Liver (tissue), 9 donors: Measurements from ENCODE around the gene FAM83G. TPM values are rescaled to one million over a fixed set of nuclear protein-coding genes. Genes with fewer than 3 reads are reported as not detected.

Experiments
- DNase-seq: peaks from one replicate; pipeline ENCODE4 v3.0.0-alpha.2; 2017; ENCODE audit warnings: low spot score
- H3K27ac ChIP-seq, 2 donors: one replicate each; pipeline ENCODE4 v1.7.0; 2013; ENCODE audit warnings: inconsistent platforms in 2 of 2, low read length in 2 of 2, control low read depth in 1 of 2, low read depth in 1 of 2, mild to moderate bottlenecking in 1 of 2
- H3K27me3 ChIP-seq, 4 donors: one replicate each; pipeline versions ENCODE4 v1.6.1 to v1.7.0; 2013; ENCODE audit warnings: low read length in 3 of 4, inconsistent platforms in 1 of 4, mild to moderate bottlenecking in 1 of 4, moderate library complexity in 1 of 4; ENCODE audit not compliant: control insufficient read depth in 4 of 4, insufficient read depth in 4 of 4
- H3K36me3 ChIP-seq, 4 donors: one replicate each; pipeline versions ENCODE4 v1.6.1 to v1.7.0; 2013; ENCODE audit warnings: low read length in 3 of 4, mild to moderate bottlenecking in 3 of 4, low read depth in 1 of 4, moderate library complexity in 1 of 4; ENCODE audit not compliant: control insufficient read depth in 4 of 4, insufficient read depth in 3 of 4
- H3K4me1 ChIP-seq, 4 donors: one replicate each; pipeline versions ENCODE4 v1.6.1 to v1.7.0; 2013; ENCODE audit warnings: low read length in 3 of 4, mild to moderate bottlenecking in 3 of 4, moderate library complexity in 1 of 4; ENCODE audit not compliant: control insufficient read depth in 4 of 4, insufficient read depth in 4 of 4
- H3K4me3 ChIP-seq, 3 donors: one replicate each; pipeline versions ENCODE4 v1.6.1 to v1.7.0; 2013; ENCODE audit warnings: low read length in 3 of 3, control low read depth in 1 of 3, low read depth in 1 of 3, mild to moderate bottlenecking in 1 of 3
- H3K9ac ChIP-seq, 2 donors: one replicate each; pipeline ENCODE4 v1.7.0; 2013; ENCODE audit warnings: low read length in 2 of 2, mild to moderate bottlenecking in 2 of 2, moderate library complexity in 2 of 2, control low read depth in 1 of 2, low read depth in 1 of 2
- H3K9me3 ChIP-seq, 4 donors: one replicate each; pipeline versions ENCODE4 v1.6.1 to v1.7.0; 2013; ENCODE audit warnings: low read length in 3 of 4; ENCODE audit not compliant: control insufficient read depth in 4 of 4
- EGR1 ChIP-seq, 2 donors: IDR thresholded peaks; 2 replicates each; pipeline ENCODE4 v1.6.1; 2016 to 2018; ENCODE audit warnings: antibody characterized with exemption in 2 of 2, low read depth in 2 of 2
- FOXA1 ChIP-seq: IDR thresholded peaks from 2 replicates; pipeline ENCODE4 v1.6.1; 2016; ENCODE audit warnings: antibody characterized with exemption
- FOXA2 ChIP-seq: IDR thresholded peaks from 2 replicates; pipeline ENCODE4 v1.6.1; 2016; ENCODE audit warnings: antibody characterized with exemption
- GABPA ChIP-seq, 2 donors: IDR thresholded peaks in 1 of 2; conservative IDR thresholded peaks in 1 of 2; 2 replicates each; pipeline ENCODE4 v1.6.1; 2016; ENCODE audit warnings: antibody characterized with exemption in 2 of 2, mild to moderate bottlenecking in 1 of 2, moderate library complexity in 1 of 2
- HNF4A ChIP-seq, 2 donors: conservative IDR thresholded peaks; 2 replicates each; pipeline ENCODE4 v1.6.1; 2016; ENCODE audit warnings: antibody characterized with exemption in 2 of 2, mild to moderate bottlenecking in 2 of 2
- HNF4G ChIP-seq: IDR thresholded peaks from 2 replicates; pipeline ENCODE4 v1.6.1; 2016; ENCODE audit warnings: antibody characterized with exemption
- JUND ChIP-seq, 2 donors: IDR thresholded peaks; 2 replicates each; pipeline ENCODE4 v1.6.1; 2016; ENCODE audit warnings: antibody characterized with exemption in 2 of 2
- NR2F2 ChIP-seq: IDR thresholded peaks from 2 replicates; pipeline ENCODE4 v1.6.1; 2016; ENCODE audit warnings: antibody characterized with exemption
- RAD21 ChIP-seq, 2 donors: IDR thresholded peaks; 2 replicates each; pipeline ENCODE4 v1.6.1; 2016; ENCODE audit warnings: antibody characterized with exemption in 2 of 2, mild to moderate bottlenecking in 2 of 2
- RXRA ChIP-seq, 2 donors: IDR thresholded peaks; 2 replicates each; pipeline ENCODE4 v1.6.1; 2017 to 2018; ENCODE audit warnings: antibody characterized with exemption in 2 of 2, mild to moderate bottlenecking in 1 of 2
- TAF1 ChIP-seq: conservative IDR thresholded peaks from 2 replicates; pipeline ENCODE4 v1.6.1; 2016; ENCODE audit warnings: antibody characterized with exemption, mild to moderate bottlenecking
- ZBTB33 ChIP-seq: IDR thresholded peaks from 2 replicates; pipeline ENCODE4 v1.6.1; 2016; ENCODE audit warnings: antibody characterized with exemption
- WGBS: extraction: QIAGEN DNeasy Blood & Tissue Kit; methylation state at CpG from one replicate; pipeline ENCODE4 v1.1.7; 2013; 5-methylcytosine and 5-hydroxymethylcytosine counted together
- polyA plus RNA-seq, 2 donors: library from polyadenylated mRNA; stranded (reverse) in 1 of 2; unstranded in 1 of 2; fragments of 200-250 nt in 1 of 2; fragments of >200 nt in 1 of 2; fragmentation: Nextera tagmentation in 1 of 2; extraction: Ambion mirVana in 1 of 2; gene quantifications; one replicate each; pipeline versions ENCODE4 v1.2.1 to v1.2.3, GENCODE V29; 2013 to 2015
- total RNA-seq, 2 donors: library from RNA; depleted of rRNA; stranded (reverse); fragments of >200 nt; gene quantifications; one replicate each; pipeline ENCODE4 v1.2.3, GENCODE V29; 2014
- TF ChIP-seq, protein P1 (sequence below): IDR thresholded peaks from 2 replicates; pipeline ENCODE4 v1.6.1; 2016; ENCODE audit warnings: antibody characterized with exemption
- TF ChIP-seq, protein P2 (sequence below): fragments of 150-350 bp; IDR thresholded peaks from 2 replicates; pipeline ENCODE4 v1.5.1; 2017; ENCODE audit warnings: improper control_type of control experiment, low read depth, low read length; ENCODE audit not compliant: missing input control
- TF ChIP-seq, protein P3 (sequence below): IDR thresholded peaks from 2 replicates; pipeline ENCODE4 v1.6.1; 2016; ENCODE audit warnings: antibody characterized with exemption, mild to moderate bottlenecking
- TF ChIP-seq, protein P4 (sequence below): IDR thresholded peaks from 2 replicates; pipeline ENCODE4 v1.6.1; 2016; ENCODE audit warnings: antibody characterized with exemption
- donor health status: healthy.
- donor health status: healthy.
- donor health status: healthy.
- donor health status: healthy.
- donor health status: healthy.

Gene FAM83G
- total and polyA plus RNA-seq, 4 donors = 5.2 to 25.0 (median 11.5) TPM

GRCh38 chr17:19011581-19011980 lies 7.0 kb upstream of the FAM83G start:
- H3K36me3 ChIP-seq = no peaks in the 10 kb centered on the region
- TF ChIP-seq ZBTB33 (no peak), FOXA2 (no peak), JUND (IDR thresholded peaks at IDR 0.05) (no peak), RAD21 (IDR thresholded peaks at IDR 0.05) (no peak), EGR1 (IDR thresholded peaks at IDR 0.05; ENCODE audit: low read depth in 2 of 2) (no peak), FOXA1 (no peak)
- TF ChIP-seq, protein P1, sequence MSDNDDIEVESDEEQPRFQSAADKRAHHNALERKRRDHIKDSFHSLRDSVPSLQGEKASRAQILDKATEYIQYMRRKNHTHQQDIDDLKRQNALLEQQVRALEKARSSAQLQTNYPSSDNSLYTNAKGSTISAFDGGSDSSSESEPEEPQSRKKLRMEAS = no peak
- no peak overlapping the region for H3K9ac ChIP-seq
- no peak for DNase-seq
- WGBS = 90% methylated on average over 6 of the region's 6 CpGs
- H3K9me3 ChIP-seq = no peaks in the 10 kb centered on the region
- H3K4me1 ChIP-seq = peaks cover 0 to 2% (median under 1%) of the 10 kb centered on the region in 4 donors
- no peak overlapping the region for H3K27ac ChIP-seq
- H3K4me3 ChIP-seq = no peak overlapping the region
- no peaks in the 10 kb centered on the region for H3K27me3 ChIP-seq

DNA sequence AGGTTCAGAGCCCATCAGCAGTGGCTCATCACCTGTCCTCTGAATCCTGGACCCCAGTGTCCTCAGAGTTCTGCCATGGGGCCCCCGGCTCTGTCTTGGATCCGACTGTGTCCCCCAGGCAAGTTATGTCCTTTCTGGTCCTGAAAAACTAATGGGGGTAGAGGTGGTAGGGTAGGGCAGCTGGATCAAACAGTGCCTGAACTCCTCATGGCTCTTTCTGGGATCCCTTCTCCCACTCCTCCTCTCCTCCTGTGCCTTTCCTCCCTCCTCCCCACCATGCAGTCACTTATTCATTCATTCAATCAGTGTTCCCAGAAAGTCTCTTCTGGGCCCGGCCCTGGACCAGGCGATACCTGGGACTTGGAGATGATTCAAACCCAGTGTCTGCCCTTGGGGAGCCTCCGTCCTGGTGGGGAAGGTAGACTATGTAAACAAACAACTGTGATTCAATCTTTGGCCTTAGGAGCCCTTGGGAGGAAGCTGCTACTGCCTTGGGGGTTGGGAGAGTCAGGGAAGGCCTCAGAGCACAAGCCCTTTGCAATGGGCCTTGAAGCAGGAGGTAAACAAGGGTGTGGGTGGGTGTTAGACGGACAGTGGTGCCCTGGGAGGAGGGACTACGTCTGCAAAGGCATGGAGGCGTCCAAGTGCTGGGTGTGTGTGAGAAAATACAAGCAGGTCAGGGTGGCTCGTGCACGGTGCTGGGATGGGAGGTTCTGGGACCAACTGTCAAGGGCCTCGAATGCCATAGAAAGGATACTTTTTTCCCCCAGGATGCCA lies 6.4 kb upstream of the FAM83G start:
- Histone ChIP-seq H3K27ac (no peak overlapping the region), H3K9me3 (no peaks in the 10 kb centered on the region), H3K27me3 (no peaks in the 10 kb centered on the region), H3K36me3 (no peaks in the 10 kb centered on the region), H3K9ac (no peak overlapping the region), H3K4me3 (no peak overlapping the region), H3K4me1 (peaks cover under 1 to 7% (median 6%) of the 10 kb centered on the region in 4 donors)
- TF ChIP-seq JUND (IDR thresholded peaks at IDR 0.05) (no peak), NR2F2 (no peak)
- no peak for DNase-seq
- WGBS = 65% methylated on average over 11 of the region's 11 CpGs

- H3K27ac ChIP-seq = no peak overlapping the region
- H3K4me1 ChIP-seq = peaks cover 4 to 16% (median 14%) of the 10 kb centered on the region in 4 donors
- no peak overlapping the region for H3K9ac ChIP-seq
- no peak for DNase-seq
- H3K36me3 ChIP-seq = no peaks in the 10 kb centered on the region
- H3K27me3 ChIP-seq = no peaks in the 10 kb centered on the region
- H3K9me3 ChIP-seq = no peaks in the 10 kb centered on the region
- 97% methylated on average over 12 of the region's 12 CpGs for WGBS
- no peak overlapping the region for H3K4me3 ChIP-seq
- TF ChIP-seq RAD21 (IDR thresholded peaks at IDR 0.05) = no peak
- no peak for TF ChIP-seq FOXA2
- TF ChIP-seq, protein P2, sequence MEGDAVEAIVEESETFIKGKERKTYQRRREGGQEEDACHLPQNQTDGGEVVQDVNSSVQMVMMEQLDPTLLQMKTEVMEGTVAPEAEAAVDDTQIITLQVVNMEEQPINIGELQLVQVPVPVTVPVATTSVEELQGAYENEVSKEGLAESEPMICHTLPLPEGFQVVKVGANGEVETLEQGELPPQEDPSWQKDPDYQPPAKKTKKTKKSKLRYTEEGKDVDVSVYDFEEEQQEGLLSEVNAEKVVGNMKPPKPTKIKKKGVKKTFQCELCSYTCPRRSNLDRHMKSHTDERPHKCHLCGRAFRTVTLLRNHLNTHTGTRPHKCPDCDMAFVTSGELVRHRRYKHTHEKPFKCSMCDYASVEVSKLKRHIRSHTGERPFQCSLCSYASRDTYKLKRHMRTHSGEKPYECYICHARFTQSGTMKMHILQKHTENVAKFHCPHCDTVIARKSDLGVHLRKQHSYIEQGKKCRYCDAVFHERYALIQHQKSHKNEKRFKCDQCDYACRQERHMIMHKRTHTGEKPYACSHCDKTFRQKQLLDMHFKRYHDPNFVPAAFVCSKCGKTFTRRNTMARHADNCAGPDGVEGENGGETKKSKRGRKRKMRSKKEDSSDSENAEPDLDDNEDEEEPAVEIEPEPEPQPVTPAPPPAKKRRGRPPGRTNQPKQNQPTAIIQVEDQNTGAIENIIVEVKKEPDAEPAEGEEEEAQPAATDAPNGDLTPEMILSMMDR = no peak
- TF ChIP-seq HNF4G = no peak
- no peak for TF ChIP-seq TAF1
- TF ChIP-seq, protein P3, sequence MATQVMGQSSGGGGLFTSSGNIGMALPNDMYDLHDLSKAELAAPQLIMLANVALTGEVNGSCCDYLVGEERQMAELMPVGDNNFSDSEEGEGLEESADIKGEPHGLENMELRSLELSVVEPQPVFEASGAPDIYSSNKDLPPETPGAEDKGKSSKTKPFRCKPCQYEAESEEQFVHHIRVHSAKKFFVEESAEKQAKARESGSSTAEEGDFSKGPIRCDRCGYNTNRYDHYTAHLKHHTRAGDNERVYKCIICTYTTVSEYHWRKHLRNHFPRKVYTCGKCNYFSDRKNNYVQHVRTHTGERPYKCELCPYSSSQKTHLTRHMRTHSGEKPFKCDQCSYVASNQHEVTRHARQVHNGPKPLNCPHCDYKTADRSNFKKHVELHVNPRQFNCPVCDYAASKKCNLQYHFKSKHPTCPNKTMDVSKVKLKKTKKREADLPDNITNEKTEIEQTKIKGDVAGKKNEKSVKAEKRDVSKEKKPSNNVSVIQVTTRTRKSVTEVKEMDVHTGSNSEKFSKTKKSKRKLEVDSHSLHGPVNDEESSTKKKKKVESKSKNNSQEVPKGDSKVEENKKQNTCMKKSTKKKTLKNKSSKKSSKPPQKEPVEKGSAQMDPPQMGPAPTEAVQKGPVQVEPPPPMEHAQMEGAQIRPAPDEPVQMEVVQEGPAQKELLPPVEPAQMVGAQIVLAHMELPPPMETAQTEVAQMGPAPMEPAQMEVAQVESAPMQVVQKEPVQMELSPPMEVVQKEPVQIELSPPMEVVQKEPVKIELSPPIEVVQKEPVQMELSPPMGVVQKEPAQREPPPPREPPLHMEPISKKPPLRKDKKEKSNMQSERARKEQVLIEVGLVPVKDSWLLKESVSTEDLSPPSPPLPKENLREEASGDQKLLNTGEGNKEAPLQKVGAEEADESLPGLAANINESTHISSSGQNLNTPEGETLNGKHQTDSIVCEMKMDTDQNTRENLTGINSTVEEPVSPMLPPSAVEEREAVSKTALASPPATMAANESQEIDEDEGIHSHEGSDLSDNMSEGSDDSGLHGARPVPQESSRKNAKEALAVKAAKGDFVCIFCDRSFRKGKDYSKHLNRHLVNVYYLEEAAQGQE = no peak
- TF ChIP-seq, protein P1 = no peak
- TF ChIP-seq, protein P4, sequence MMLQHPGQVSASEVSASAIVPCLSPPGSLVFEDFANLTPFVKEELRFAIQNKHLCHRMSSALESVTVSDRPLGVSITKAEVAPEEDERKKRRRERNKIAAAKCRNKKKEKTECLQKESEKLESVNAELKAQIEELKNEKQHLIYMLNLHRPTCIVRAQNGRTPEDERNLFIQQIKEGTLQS = no peak
- TF ChIP-seq ZBTB33 = no peak
- TF ChIP-seq HNF4A (conservative IDR thresholded peaks at IDR 0.05) = no peak
- TF ChIP-seq GABPA (IDR thresholded peaks at IDR 0.05 in 1 of 2, conservative IDR thresholded peaks at IDR 0.05 in 1 of 2) = no peak
- no peak for TF ChIP-seq NR2F2
- TF ChIP-seq JUND (IDR thresholded peaks at IDR 0.05) = no peak
- no peak for TF ChIP-seq RXRA (IDR thresholded peaks at IDR 0.05)
- no peak for TF ChIP-seq EGR1 (IDR thresholded peaks at IDR 0.05; ENCODE audit: low read depth in 2 of 2)
These were observed 5.4 kb upstream of the FAM83G start for GRCh38 chr17:19009970-19010369.
